D721Med (cell line): Measurements from ENCODE around the gene PAX8.
"Not testable (repeated sequence)": the region's sequence is repeated elsewhere in the genome, so short reads cannot be mapped to it uniquely, and the experiment has no call there.

ENCODE experiments used
- DNase-seq: peaks from one replicate; pipeline ENCODE4 v3.0.0; 2011; ENCODE audit warnings: low spot score; ENCODE audit not compliant: insufficient read length
- FAIRE-seq: peaks from 2 replicates; lab custom pipeline; 2011; peaks lifted over from hg19 to GRCh38; lab: Jason Lieb, UNC
- CTCF ChIP-seq: IDR thresholded peaks from 2 replicates; pipeline ENCODE4 v1.5.1; 2012; ENCODE audit warnings: mild to moderate bottlenecking, control low read depth; ENCODE audit not compliant: insufficient read depth; ENCODE audit errors: missing control alignments

Gene PAX8

GRCh38 chr2:113309655-113310387 is 31.1 kb upstream of the PAX8 start:
- TF ChIP-seq CTCF, result no peak
- no peak for FAIRE-seq
- no peak for DNase-seq

- FAIRE-seq, DNase-seq: not testable (repeated sequence)
These were observed 30.1 kb upstream of the PAX8 start for GRCh38 chr2:113308784-113309183.

- DNase-seq, FAIRE-seq: not testable (repeated sequence)
These were observed 27.5 kb upstream of the PAX8 start for GRCh38 chr2:113306207-113306606.

GRCh38 chr2:113305749-113306148 is 27.0 kb upstream of the PAX8 start:
- DNase-seq, FAIRE-seq: not testable (repeated sequence)

- TF ChIP-seq CTCF, result no peak
- DNase-seq, result no peak
- no peak for FAIRE-seq
These were observed 26.4 kb upstream of the PAX8 start for GRCh38 chr2:113305146-113305545.

- no peak for FAIRE-seq
- DNase-seq, result no peak
- TF ChIP-seq CTCF, result no peak
These were observed 26.0 kb upstream of the PAX8 start for GRCh38 chr2:113304702-113305101.

- FAIRE-seq, DNase-seq: not testable (repeated sequence)
These were observed 23.7 kb upstream of the PAX8 start for GRCh38 chr2:113302216-113302980.

GRCh38 chr2:113300281-113300680 is 21.6 kb upstream of the PAX8 start:
- FAIRE-seq (no peak), DNase-seq (no peak)
- TF ChIP-seq CTCF, result no peak

GRCh38 chr2:113298176-113298575 is 19.5 kb upstream of the PAX8 start:
- TF ChIP-seq CTCF, result no peak
- no peak for DNase-seq
- no peak for FAIRE-seq
